ENCODE results near the gene AP4S1. TPM values are rescaled to one million over a fixed set of nuclear protein-coding genes. Genes with fewer than 3 reads are reported as not detected.
A peak's percentile ranks its signal among the peaks of the same experiment; 100 is the strongest.

AP4S1 gene
- polyA plus RNA-seq, 1 experiment = 8.0 TPM

DNA sequence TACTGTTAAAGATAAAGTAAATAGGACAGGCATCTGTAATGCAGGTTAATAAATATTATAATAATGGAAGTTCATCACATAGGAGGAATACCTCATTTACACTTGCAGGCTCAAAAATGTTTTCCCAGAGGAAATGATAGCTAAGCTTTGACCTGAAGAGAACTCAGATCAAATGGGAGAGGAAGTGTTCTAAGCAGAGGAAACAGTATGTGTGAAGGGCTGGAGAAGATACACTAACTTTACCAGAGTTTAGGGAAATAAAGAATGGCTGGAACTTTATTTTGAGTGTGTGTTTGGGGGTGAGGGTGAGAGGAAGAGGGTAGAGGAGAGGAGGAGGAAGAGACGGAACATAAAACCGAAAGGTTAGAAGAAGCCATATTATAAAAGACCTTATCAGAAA, 34.0 kb upstream of the AP4S1 start:
- ChIA-PET POLR2A (interaction anchor here (0.5 to 0.9 kb wide), 2 partner anchors 34 to 381 kb away, joined by 3 read pairs; partner anchors contain the start of genes AP4S1 and STRN3), CTCF (no interaction called here)
- Histone ChIP-seq H3K9me3 (ENCODE audit: control insufficient read depth, insufficient read depth, low read length) (no peaks in the 10 kb centered on the region), H3K27me3 (ENCODE audit: control insufficient read depth, insufficient read depth, low read length) (no peaks in the 10 kb centered on the region), H3K27ac (ENCODE audit: low read depth, low read length) (no peak overlapping the region), H3K4me3 (ENCODE audit: low read depth, low read length) (no peak overlapping the region)
- TF ChIP-seq, protein P1, sequence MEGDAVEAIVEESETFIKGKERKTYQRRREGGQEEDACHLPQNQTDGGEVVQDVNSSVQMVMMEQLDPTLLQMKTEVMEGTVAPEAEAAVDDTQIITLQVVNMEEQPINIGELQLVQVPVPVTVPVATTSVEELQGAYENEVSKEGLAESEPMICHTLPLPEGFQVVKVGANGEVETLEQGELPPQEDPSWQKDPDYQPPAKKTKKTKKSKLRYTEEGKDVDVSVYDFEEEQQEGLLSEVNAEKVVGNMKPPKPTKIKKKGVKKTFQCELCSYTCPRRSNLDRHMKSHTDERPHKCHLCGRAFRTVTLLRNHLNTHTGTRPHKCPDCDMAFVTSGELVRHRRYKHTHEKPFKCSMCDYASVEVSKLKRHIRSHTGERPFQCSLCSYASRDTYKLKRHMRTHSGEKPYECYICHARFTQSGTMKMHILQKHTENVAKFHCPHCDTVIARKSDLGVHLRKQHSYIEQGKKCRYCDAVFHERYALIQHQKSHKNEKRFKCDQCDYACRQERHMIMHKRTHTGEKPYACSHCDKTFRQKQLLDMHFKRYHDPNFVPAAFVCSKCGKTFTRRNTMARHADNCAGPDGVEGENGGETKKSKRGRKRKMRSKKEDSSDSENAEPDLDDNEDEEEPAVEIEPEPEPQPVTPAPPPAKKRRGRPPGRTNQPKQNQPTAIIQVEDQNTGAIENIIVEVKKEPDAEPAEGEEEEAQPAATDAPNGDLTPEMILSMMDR (IDR thresholded peaks at IDR 0.05; ENCODE audit: low read depth, low read length) = no peak
- DNase-seq (ENCODE audit: low read depth, low spot score) = no peak

DNA sequence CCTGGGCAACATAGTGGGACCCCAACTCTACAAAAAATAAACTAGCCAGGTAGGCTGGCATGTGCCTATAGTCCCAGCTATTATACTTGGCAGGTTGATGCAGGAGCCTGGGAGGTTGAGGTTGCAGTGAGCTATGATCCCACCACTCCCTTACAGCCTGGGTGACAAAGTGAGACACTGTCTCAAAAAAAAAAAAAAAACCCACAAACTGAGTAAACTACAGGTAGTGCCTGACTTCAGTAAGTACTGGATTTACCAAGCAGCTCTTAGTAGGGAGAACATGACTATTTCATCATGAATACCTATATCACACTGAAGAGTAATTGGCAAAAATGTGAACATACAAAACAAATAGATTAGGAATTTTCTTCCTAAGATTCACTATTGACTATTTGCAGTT, 32.4 kb upstream of the AP4S1 start:
- DNase-seq (ENCODE audit: low read depth, low spot score) = no peak
- Histone ChIP-seq H3K4me3 (ENCODE audit: low read depth, low read length) (no peak overlapping the region), H3K9me3 (ENCODE audit: control insufficient read depth, insufficient read depth, low read length) (no peaks in the 10 kb centered on the region), H3K27ac (ENCODE audit: low read depth, low read length) (no peak overlapping the region), H3K27me3 (ENCODE audit: control insufficient read depth, insufficient read depth, low read length) (no peaks in the 10 kb centered on the region)
- ChIA-PET CTCF (interaction anchor here (0.6 to 0.7 kb wide), 3 partner anchors 37 to 363 kb away, joined by 3 to 4 read pairs (median 3); no protein-coding TSS in a partner anchor), POLR2A (interaction anchor here (0.7 kb wide), 1 partner anchor 156 kb away, joined by 3 read pairs; no protein-coding TSS in a partner anchor)
- TF ChIP-seq, protein P1 (IDR thresholded peaks at IDR 0.05; ENCODE audit: low read depth, low read length) = no peak

DNA sequence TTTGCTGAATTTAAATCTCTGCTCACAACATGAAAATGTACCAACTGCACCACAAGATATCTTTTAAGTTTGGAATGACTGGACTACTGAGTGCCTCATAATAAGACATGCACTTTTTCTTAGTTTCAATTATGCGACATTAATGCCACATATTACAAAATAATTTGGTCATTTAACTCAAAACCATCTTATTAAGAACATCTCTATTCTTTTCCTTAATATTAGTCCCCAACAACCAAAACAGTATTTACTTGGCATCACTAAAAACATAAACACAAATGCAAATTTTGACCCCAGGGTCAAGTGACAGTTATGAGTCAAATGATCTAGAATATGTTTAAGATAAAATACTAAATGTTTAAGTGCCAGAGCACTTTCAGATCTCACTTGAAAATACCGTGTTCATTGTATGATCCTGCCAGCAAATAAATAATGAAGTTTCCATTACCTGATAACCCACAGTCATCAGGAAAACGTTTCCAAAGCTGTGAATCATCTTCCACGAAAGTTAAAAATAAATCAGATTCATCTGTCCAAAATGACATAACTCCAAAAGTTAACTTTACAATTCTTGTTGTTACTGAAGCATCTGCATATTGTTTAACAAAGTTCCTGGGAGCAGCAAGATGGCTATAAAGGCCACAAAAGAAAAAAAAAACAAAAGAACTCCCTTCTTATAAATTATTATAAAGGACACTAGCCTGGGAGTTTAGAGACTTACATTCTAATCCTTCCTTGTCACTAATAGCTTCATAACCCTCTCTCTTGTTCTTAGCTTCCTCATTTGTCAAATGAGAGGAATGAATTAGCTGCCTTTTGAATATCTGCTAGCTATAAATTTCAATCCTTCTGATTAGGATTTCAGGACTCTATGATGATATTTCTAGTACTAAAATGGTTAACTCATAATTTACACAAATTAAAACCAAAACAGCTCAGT, 30.5 kb upstream of the AP4S1 start:
- ChIA-PET CTCF (interaction anchor here (0.7 to 0.9 kb wide), 2 partner anchors 15 to 95 kb away, joined by 3 to 4 read pairs; no protein-coding TSS in a partner anchor), POLR2A (interaction anchor here (1.1 kb wide), 1 partner anchor 32 kb away, joined by 4 read pairs; no protein-coding TSS in a partner anchor)
- no peaks in the 10 kb centered on the region for H3K27me3 ChIP-seq (ENCODE audit: control insufficient read depth, insufficient read depth, low read length)
- no peak for DNase-seq (ENCODE audit: low read depth, low spot score)
- H3K4me3 ChIP-seq (ENCODE audit: low read depth, low read length) = no peak overlapping the region
- H3K27ac ChIP-seq (ENCODE audit: low read depth, low read length) = no peak overlapping the region
- H3K9me3 ChIP-seq (ENCODE audit: control insufficient read depth, insufficient read depth, low read length) = peaks cover 9% of the 10 kb centered on the region
- TF ChIP-seq, protein P1 (IDR thresholded peaks at IDR 0.05; ENCODE audit: low read depth, low read length) = no peak

DNA sequence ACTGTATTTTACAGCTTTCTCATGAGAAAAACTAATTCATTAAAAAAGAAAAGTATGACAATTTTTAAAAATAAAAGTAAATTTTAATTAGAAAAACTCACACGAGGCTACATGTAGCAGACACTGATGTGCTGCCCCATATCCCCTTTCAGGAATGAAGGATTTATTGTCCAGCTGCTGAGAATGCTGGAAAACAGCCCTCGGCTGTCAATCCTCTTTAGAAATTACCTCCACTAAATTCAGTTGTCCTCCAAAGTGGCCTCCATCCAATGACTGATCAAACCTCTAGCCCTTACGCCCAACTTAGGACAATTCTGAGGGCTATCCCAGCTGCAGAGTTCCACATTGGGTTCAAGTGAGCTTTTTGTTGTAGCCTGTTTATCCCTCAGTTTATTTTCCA, 29.8 kb upstream of the AP4S1 start:
- TF ChIP-seq, protein P1 (IDR thresholded peaks at IDR 0.05; ENCODE audit: low read depth, low read length) = no peak
- peak overlapping the region; percentile 12 for H3K27ac ChIP-seq (ENCODE audit: low read depth, low read length)
- H3K4me3 ChIP-seq (ENCODE audit: low read depth, low read length) = no peak overlapping the region
- POLR2A ChIA-PET = interaction anchor here (1.1 kb wide), 1 partner anchor 31 kb away, joined by 4 read pairs; no protein-coding TSS in a partner anchor
- no peak for DNase-seq (ENCODE audit: low read depth, low spot score)
- peaks cover 9% of the 10 kb centered on the region for H3K9me3 ChIP-seq (ENCODE audit: control insufficient read depth, insufficient read depth, low read length)
- CTCF ChIA-PET = interaction anchor here (0.7 to 0.9 kb wide), 2 partner anchors 16 to 95 kb away, joined by 3 to 4 read pairs; no protein-coding TSS in a partner anchor
- H3K27me3 ChIP-seq (ENCODE audit: control insufficient read depth, insufficient read depth, low read length) = no peaks in the 10 kb centered on the region

Measured in AG04450 (cell line).